HepG2 (cell line): Measurements from ENCODE around the gene TBC1D22A.

ENCODE experiments used
- DDIT3 ChIP-seq: sonication (generic); formaldehyde crosslinking; IDR thresholded peaks from 2 replicates; pipeline ENCODE4 v1.4.0; 2020; ENCODE audit warnings: mild to moderate bottlenecking, missing genetic modification reagents
- ELF4 ChIP-seq: sonication (generic); formaldehyde crosslinking; IDR thresholded peaks from 2 replicates; pipeline ENCODE4 v1.5.0; 2020; ENCODE audit warnings: missing genetic modification reagents, mild to moderate bottlenecking, moderate library complexity, borderline replicate concordance
- EZH2 ChIP-seq: conservative IDR thresholded peaks from 2 replicates; pipeline ENCODE4 v1.6.1; 2012; ENCODE audit warnings: mild to moderate bottlenecking, low read depth, low read length, moderate library complexity
- HMGA1 ChIP-seq: sonication (generic); formaldehyde crosslinking; conservative IDR thresholded peaks from 2 replicates; pipeline ENCODE4 v1.4.0; 2020; ENCODE audit warnings: missing genetic modification reagents
- JUND ChIP-seq: sonication (generic); formaldehyde crosslinking; IDR thresholded peaks from 2 replicates; pipeline ENCODE4 v1.8.0; 2022; ENCODE audit warnings: mild to moderate bottlenecking, missing genetic modification reagents
- REST ChIP-seq, 2 experiments: IDR thresholded peaks; 2 replicates each; pipeline ENCODE4 v1.6.1; 2011 to 2012; ENCODE audit warnings: low read length in 2 of 2, borderline replicate concordance in 1 of 2, low read depth in 1 of 2, mild to moderate bottlenecking in 1 of 2, moderate library complexity in 1 of 2
- TCF7L2 ChIP-seq: IDR thresholded peaks from 2 replicates; pipeline ENCODE4 v1.6.1; 2011; ENCODE audit warnings: mild to moderate bottlenecking, low read depth, low read length, moderate library complexity
- ZFP1 ChIP-seq: IDR thresholded peaks from 2 replicates; pipeline ENCODE4 v1.6.1; 2016
- TF ChIP-seq, protein P1 (sequence below): sonication (generic); formaldehyde crosslinking; IDR thresholded peaks from 2 replicates; pipeline ENCODE4 v1.8.0; 2022; ENCODE audit warnings: mild to moderate bottlenecking, missing genetic modification reagents, moderate library complexity
- TF ChIP-seq, protein P2 (sequence below): sonication (generic); formaldehyde crosslinking; IDR thresholded peaks from 2 replicates; pipeline ENCODE4 v1.5.0; 2020; ENCODE audit warnings: mild to moderate bottlenecking, missing genetic modification reagents, moderate library complexity

GRCh38 chr22:46758867-46759290 lies 3.6 kb upstream of the TBC1D22A start:
- TF ChIP-seq HMGA1 (CRISPR knock-in tag) (no peak), DDIT3 (CRISPR knock-in tag) (no peak), EZH2 (no peak), TCF7L2 (no peak), REST (IDR thresholded peaks at IDR 0.05; ENCODE audit: borderline replicate concordance in 1 of 2, low read depth in 1 of 2, low read length in 2 of 2) (no peak), ZFP1 (CRISPR knock-in tag) (0 out of 2 replicates have a peak, but pooled peaks have one; percentile 59), ELF4 (CRISPR knock-in tag) (no peak), JUND (no peak)
- TF ChIP-seq, protein P1, sequence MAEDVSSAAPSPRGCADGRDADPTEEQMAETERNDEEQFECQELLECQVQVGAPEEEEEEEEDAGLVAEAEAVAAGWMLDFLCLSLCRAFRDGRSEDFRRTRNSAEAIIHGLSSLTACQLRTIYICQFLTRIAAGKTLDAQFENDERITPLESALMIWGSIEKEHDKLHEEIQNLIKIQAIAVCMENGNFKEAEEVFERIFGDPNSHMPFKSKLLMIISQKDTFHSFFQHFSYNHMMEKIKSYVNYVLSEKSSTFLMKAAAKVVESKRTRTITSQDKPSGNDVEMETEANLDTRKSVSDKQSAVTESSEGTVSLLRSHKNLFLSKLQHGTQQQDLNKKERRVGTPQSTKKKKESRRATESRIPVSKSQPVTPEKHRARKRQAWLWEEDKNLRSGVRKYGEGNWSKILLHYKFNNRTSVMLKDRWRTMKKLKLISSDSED (CRISPR knock-in tag): no peak
- TF ChIP-seq, protein P2, sequence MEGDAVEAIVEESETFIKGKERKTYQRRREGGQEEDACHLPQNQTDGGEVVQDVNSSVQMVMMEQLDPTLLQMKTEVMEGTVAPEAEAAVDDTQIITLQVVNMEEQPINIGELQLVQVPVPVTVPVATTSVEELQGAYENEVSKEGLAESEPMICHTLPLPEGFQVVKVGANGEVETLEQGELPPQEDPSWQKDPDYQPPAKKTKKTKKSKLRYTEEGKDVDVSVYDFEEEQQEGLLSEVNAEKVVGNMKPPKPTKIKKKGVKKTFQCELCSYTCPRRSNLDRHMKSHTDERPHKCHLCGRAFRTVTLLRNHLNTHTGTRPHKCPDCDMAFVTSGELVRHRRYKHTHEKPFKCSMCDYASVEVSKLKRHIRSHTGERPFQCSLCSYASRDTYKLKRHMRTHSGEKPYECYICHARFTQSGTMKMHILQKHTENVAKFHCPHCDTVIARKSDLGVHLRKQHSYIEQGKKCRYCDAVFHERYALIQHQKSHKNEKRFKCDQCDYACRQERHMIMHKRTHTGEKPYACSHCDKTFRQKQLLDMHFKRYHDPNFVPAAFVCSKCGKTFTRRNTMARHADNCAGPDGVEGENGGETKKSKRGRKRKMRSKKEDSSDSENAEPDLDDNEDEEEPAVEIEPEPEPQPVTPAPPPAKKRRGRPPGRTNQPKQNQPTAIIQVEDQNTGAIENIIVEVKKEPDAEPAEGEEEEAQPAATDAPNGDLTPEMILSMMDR (CRISPR knock-in tag): peak; percentile 88
